GM10266 (cell line): ENCODE measurements around the gene UBA52.

Experiments used
- DNase-seq: peaks from one replicate; pipeline ENCODE4 v3.0.0; 2012; ENCODE audit errors: extremely low spot score
- CTCF ChIP-seq: IDR thresholded peaks from 2 replicates; pipeline ENCODE4 v1.5.1; 2012; ENCODE audit warnings: mild to moderate bottlenecking, low read depth; ENCODE audit not compliant: control insufficient read depth, insufficient read depth; ENCODE audit errors: missing control alignments

Gene UBA52

GRCh38 chr19:18558202-18558555 lies 13.5 kb upstream of the UBA52 start:
- DNase-seq = no peak
- no peak for TF ChIP-seq CTCF

- DNase-seq = no peak
- no peak for TF ChIP-seq CTCF
Measured at GRCh38 chr19:18558604-18559003, 13.1 kb upstream of the UBA52 start.

GRCh38 chr19:18559685-18560084 lies 12.0 kb upstream of the UBA52 start:
- no peak for DNase-seq
- TF ChIP-seq CTCF = no peak

GRCh38 chr19:18562086-18562485 lies 9.6 kb upstream of the UBA52 start:
- no peak for DNase-seq
- no peak for TF ChIP-seq CTCF

- DNase-seq = no peak
- no peak for TF ChIP-seq CTCF
Measured at GRCh38 chr19:18566953-18567352, 4.7 kb upstream of the UBA52 start.

- DNase-seq = no peak
- TF ChIP-seq CTCF = no peak
Measured at GRCh38 chr19:18568367-18568766, 3.3 kb upstream of the UBA52 start.

- TF ChIP-seq CTCF = no peak
- no peak for DNase-seq
Measured at GRCh38 chr19:18574691-18575291, 3.1 kb downstream of the UBA52 start.
